ENCODE data around the gene SCAF1. TPM values are rescaled to one million over a fixed set of nuclear protein-coding genes. Genes with fewer than 3 reads are reported as not detected.

SCAF1 gene
- total RNA-seq, 2 experiments from 2014 or later, result 48.1 to 59.9 TPM

GRCh38 chr19:49704888-49705642, 63.1 kb downstream of the SCAF1 start:
- DNase-seq, result no peak
- H3K27ac Mint-ChIP-seq, result no peak overlapping the region
- ChIA-PET CTCF (interaction anchor here (1.2 to 1.3 kb wide), 2 partner anchors 11 to 24 kb away, joined by 3 to 4 read pairs; no protein-coding TSS in a partner anchor), POLR2A (no interaction called here)
- H3K27me3 Mint-ChIP-seq, result peaks cover 9% of the 10 kb centered on the region
- H3K4me3 Mint-ChIP-seq, result no peak overlapping the region
- H3K9me3 Mint-ChIP-seq, result no peaks in the 10 kb centered on the region
- no peaks in the 10 kb centered on the region for H3K36me3 Mint-ChIP-seq (ENCODE audit: low read depth)
- no peaks in the 10 kb centered on the region for H3K4me1 Mint-ChIP-seq

- Mint-ChIP-seq H3K4me1 (no peaks in the 10 kb centered on the region), H3K27me3 (peaks cover 7% of the 10 kb centered on the region), H3K9me3 (no peaks in the 10 kb centered on the region), H3K4me3 (no peak overlapping the region), H3K27ac (no peak overlapping the region), H3K36me3 (ENCODE audit: low read depth) (no peaks in the 10 kb centered on the region)
- ChIA-PET CTCF (no interaction called here), POLR2A (no interaction called here)
- no peak for DNase-seq
These were observed 63.9 kb downstream of the SCAF1 start for GRCh38 chr19:49705919-49706318.

Small RNA genes lying within 50 kb of the gene (microRNA-seq; reads per million reads assigned to microRNA genes)
- gene MIR5088 (ENCODE audit: borderline microRNAs expressed, borderline replicate concordance), result not detected

Other genes starting within 250 kb of the SCAF1 start
- gene PTH2, start 218.8 kb upstream of the SCAF1 start, total RNA-seq, result 1 to 10 TPM in 1 of 2 experiments, under 1 TPM in 1; 0.52 to 1.2 TPM
- gene GFY, start 216.8 kb upstream of the SCAF1 start, total RNA-seq, result not detected
- gene SLC17A7, start 200.7 kb upstream of the SCAF1 start, total RNA-seq, result under 1 TPM; 0.15 to 0.25 TPM
- 100 to 1,000 TPM; 146 to 176 TPM for gene PIH1D1, start 190.4 kb upstream of the SCAF1 start, total RNA-seq
- 10 to 100 TPM; 49.2 to 60.4 TPM for gene ALDH16A1, start 189.0 kb upstream of the SCAF1 start, total RNA-seq
- 100 to 1,000 TPM; 348 to 355 TPM for gene FLT3LG, start 168.0 kb upstream of the SCAF1 start, total RNA-seq
- 1,000 to 10,000 TPM; 2,327 to 2,349 TPM for gene RPL13A, start 154.6 kb upstream of the SCAF1 start, total RNA-seq
- 1,000 to 10,000 TPM; 1,996 to 2,084 TPM for gene RPS11, start 145.8 kb upstream of the SCAF1 start, total RNA-seq
- gene FCGRT, start 129.5 kb upstream of the SCAF1 start, total RNA-seq, result 10 to 100 TPM; 25.0 to 27.4 TPM
- 1 to 10 TPM; 4.2 TPM for gene RCN3, start 114.2 kb upstream of the SCAF1 start, total RNA-seq
- gene NOSIP, start 61.7 kb upstream of the SCAF1 start, total RNA-seq, result 100 to 1,000 TPM; 288 TPM
- 1 to 10 TPM; 1.1 TPM for gene PRRG2, start 60.9 kb upstream of the SCAF1 start, total RNA-seq
- 10 to 100 TPM; 41.5 to 45.9 TPM for gene PRR12, start 51.0 kb upstream of the SCAF1 start, total RNA-seq
- gene RRAS, start 2.1 kb upstream of the SCAF1 start, total RNA-seq, result 1 to 10 TPM; 9.0 to 9.5 TPM
- gene IRF3, start 23.6 kb downstream of the SCAF1 start, total RNA-seq, result 100 to 1,000 TPM; 157 to 168 TPM
- gene BCL2L12, start 23.7 kb downstream of the SCAF1 start, total RNA-seq, result 10 to 100 TPM; 73.9 to 80.7 TPM
- 100 to 1,000 TPM; 125 to 130 TPM for gene PRMT1, start 35.1 kb downstream of the SCAF1 start, total RNA-seq
- 1 to 10 TPM; 3.7 to 4.9 TPM for gene ADM5, start 47.4 kb downstream of the SCAF1 start, total RNA-seq
- 1 to 10 TPM in 1 of 2 experiments, under 1 TPM in 1; 0.79 to 1.3 TPM for gene CPT1C, start 48.9 kb downstream of the SCAF1 start, total RNA-seq
- gene TSKS, start 121.1 kb downstream of the SCAF1 start, total RNA-seq, result 1 to 10 TPM; 4.5 to 5.4 TPM
- gene AP2A1, start 124.8 kb downstream of the SCAF1 start, total RNA-seq, result 10 to 100 TPM; 77.2 to 87.9 TPM
- 10 to 100 TPM; 13.3 to 13.9 TPM for gene FUZ, start 171.1 kb downstream of the SCAF1 start, total RNA-seq
- 10 to 100 TPM; 57.9 to 62.7 TPM for gene MED25, start 176.1 kb downstream of the SCAF1 start, total RNA-seq
- 10 to 100 TPM; 60.7 to 76.8 TPM for gene PTOV1, start 208.9 kb downstream of the SCAF1 start, total RNA-seq
- gene PNKP, start 225.4 kb downstream of the SCAF1 start, total RNA-seq, result 100 to 1,000 TPM; 105 to 131 TPM
- 10 to 100 TPM; 17.5 to 18.9 TPM for gene AKT1S1, start 235.1 kb downstream of the SCAF1 start, total RNA-seq
- 10 to 100 TPM; 33.2 to 33.8 TPM for gene TBC1D17, start 235.5 kb downstream of the SCAF1 start, total RNA-seq